HepG2 (cell line): ENCODE data around the gene POFUT2. TPM values are rescaled to one million over a fixed set of nuclear protein-coding genes. Genes with fewer than 3 reads are reported as not detected.

ENCODE experiments used
- ATAC-seq: fragments of 200-7000 bp; cut with Tn5 transposase; 3 replicates; pipeline ENCODE4 v1.9.1; 2020; ENCODE audit warnings: mild to moderate bottlenecking, moderate library complexity
- BruUV-seq: library from RNA; stranded (reverse); fragments of 400-500 nt; replicated peaks from 2 replicates; lab custom pipeline; 2021; lab: Mats Ljungman, UMichigan
- CTCF ChIA-PET: fragments of 300-600 bp; formaldehyde crosslinking; extraction: SDS; loops from one replicate; lab custom pipeline; 2021; ENCODE audit warnings: low total read pairs, inconsistent platforms, low intra/inter-chr PET ratio; lab: Yijun Ruan, JAX
- POLR2A ChIA-PET: fragments of 350-600 bp; sonication (Branson Sonifier 250); formaldehyde crosslinking; loops from one replicate; lab custom pipeline; 2020; ENCODE audit warnings: antibody characterized with exemption, inconsistent platforms; lab: Yijun Ruan, JAX
- DNase-seq: peaks from one replicate; pipeline ENCODE4 v3.0.0-alpha.2; 2015; ENCODE audit warnings: low spot score
- FAIRE-seq: peaks from 3 replicates; lab custom pipeline; 2011; peaks lifted over from hg19 to GRCh38; lab: Jason Lieb, UNC
- H2AFZ ChIP-seq: one replicate; pipeline ENCODE4 v1.6.1; 2011; ENCODE audit warnings: low read length, inconsistent platforms
- H3K27ac ChIP-seq: fragments of 300-600 bp; 3 replicates; pipeline ENCODE4 v1.8.0; 2011; ENCODE audit warnings: mixed run types, mild to moderate bottlenecking, mixed read lengths, low read length, inconsistent platforms; ENCODE audit not compliant: insufficient read depth; ENCODE audit errors: extremely low read length
- H3K27me3 ChIP-seq, 2 experiments: fragments of 200-600 bp in 1 of 2; 2 replicates in 1 of 2; 3 replicates in 1 of 2; pipeline versions ENCODE4 v1.6.0 to v1.8.0; 2011; ENCODE audit warnings: low read length in 2 of 2, mild to moderate bottlenecking in 2 of 2, moderate library complexity in 2 of 2, inconsistent platforms in 1 of 2; ENCODE audit not compliant: insufficient read depth in 2 of 2, control insufficient read depth in 1 of 2
- H3K36me3 ChIP-seq, 2 experiments: fragments of 200-600 bp in 1 of 2; replicated peaks in 1 of 2; 2 replicates in 1 of 2; 3 replicates in 1 of 2; pipeline versions ENCODE4 v1.5.1 to v1.8.0; 2011; ENCODE audit warnings: low read length in 2 of 2, inconsistent platforms in 1 of 2; ENCODE audit not compliant: insufficient read depth in 2 of 2, control insufficient read depth in 1 of 2
- H3K4me1 ChIP-seq: 2 replicates; pipeline ENCODE4 v1.5.1; 2012; ENCODE audit warnings: low read length, inconsistent platforms; ENCODE audit not compliant: insufficient read depth
- H3K4me2 ChIP-seq: 2 replicates; pipeline ENCODE4 v1.6.0; 2011; ENCODE audit warnings: low read depth, low read length, inconsistent platforms
- H3K4me3 ChIP-seq, 3 experiments: fragments of 200-600 bp in 1 of 3; sonication (generic), shearing (Covaris generic) in 1 of 3; replicated peaks in 1 of 3; 2 replicates each; pipeline ENCODE4 v1.5.1; 2011 to 2016; ENCODE audit warnings: low read length in 3 of 3, inconsistent platforms in 2 of 3, low read depth in 2 of 3, mild to moderate bottlenecking in 2 of 3, control low read depth in 1 of 3, mixed read lengths in 1 of 3; ENCODE audit not compliant: insufficient read depth in 1 of 3
- H3K79me2 ChIP-seq: one replicate; pipeline ENCODE4 v1.6.1; 2011; ENCODE audit warnings: low read length, inconsistent platforms; ENCODE audit not compliant: insufficient read depth
- H3K9ac ChIP-seq: 2 replicates; pipeline ENCODE4 v1.6.0; 2011; ENCODE audit warnings: mild to moderate bottlenecking, low read depth, low read length, inconsistent platforms; ENCODE audit not compliant: insufficient read depth
- H3K9me3 ChIP-seq: 2 replicates; pipeline ENCODE4 v1.5.1; 2012; ENCODE audit warnings: mild to moderate bottlenecking, low read length
- H4K20me1 ChIP-seq: 2 replicates; pipeline ENCODE4 v1.6.0; 2011; ENCODE audit warnings: inconsistent platforms, mild to moderate bottlenecking, low read length, moderate library complexity; ENCODE audit not compliant: insufficient read depth
- AGO2 ChIP-seq: fragments of 200-400 bp; formaldehyde crosslinking; optimal IDR thresholded peaks from 2 replicates; pipeline ENCODE3; 2017; ENCODE audit warnings: mild to moderate bottlenecking, low read depth, low read length, moderate library complexity
- MXI1 ChIP-seq: IDR thresholded peaks from 3 replicates; pipeline ENCODE4 v1.6.1; 2012; ENCODE audit warnings: low read depth, low read length, inconsistent platforms, borderline replicate concordance
- PBX3 ChIP-seq: sonication (generic); formaldehyde crosslinking; IDR thresholded peaks from 2 replicates; pipeline ENCODE4 v1.8.1; 2023; ENCODE audit warnings: missing genetic modification reagents, inconsistent platforms, borderline replicate concordance
- RBFOX2 ChIP-seq: fragments of 200-400 bp; formaldehyde crosslinking; IDR thresholded peaks from 2 replicates; pipeline ENCODE4 v1.6.1; 2017; ENCODE audit warnings: low read depth, mild to moderate bottlenecking, low read length
- SIN3A ChIP-seq: IDR thresholded peaks from 2 replicates; pipeline ENCODE4 v1.6.1; 2011; ENCODE audit warnings: low read depth, mild to moderate bottlenecking, control low read depth, low read length, borderline replicate concordance
- TMF1 ChIP-seq: sonication (generic); formaldehyde crosslinking; IDR thresholded peaks from 2 replicates; pipeline ENCODE4 v1.8.1; 2022; ENCODE audit warnings: low read depth, missing genetic modification reagents
- WGBS: methylation state at CpG from one replicate; pipeline ENCODE4 v1.1.6; 2017; ENCODE audit warnings: low lambda C conversion rate; 5-methylcytosine and 5-hydroxymethylcytosine counted together
- in situ Hi-C: cut with HindIII; loops from 2 replicates; pipeline ENCODE4 v1.10.0; 2017; ENCODE audit warnings: low pct_unique_long_range_greater_than_20kb; ENCODE audit not compliant: extremely low pct_ligation_motif_present
- intact Hi-C: fragments of 100-400 bp; cut with micrococcal nuclease; formaldehyde crosslinking; loops from one replicate; pipeline ENCODE4 v1.10.0; 2022; ENCODE audit not compliant: unreplicated experiment
- polyA plus RNA-seq, 8 experiments: library from polyadenylated mRNA; depleted of rRNA in 3 of 8; stranded (reverse) in 7 of 8; unstranded in 1 of 8; fragments of >200 nt; fragmentation: Illumina TruSeq in 4 of 8; extraction: Trizol in 4 of 8; gene quantifications; 2 replicates each; pipeline versions ENCODE4 v1.2.1 to v1.2.3, GENCODE V29; 2011 to 2016; ENCODE audit warnings: low read depth in 4 of 8, missing spikeins in 1 of 8, mixed read lengths in 1 of 8; ENCODE audit not compliant: insufficient read depth in 1 of 8
- total RNA-seq, 5 experiments: library from RNA; depleted of rRNA; stranded (reverse); fragments of >200 nt; fragmentation: Illumina TruSeq; extraction: Trizol; gene quantifications; 2 replicates each; pipeline ENCODE4 v1.2.3, GENCODE V29; 2016; ENCODE audit warnings: low read depth in 1 of 5
- TF ChIP-seq, protein P1 (sequence below): sonication (generic); formaldehyde crosslinking; IDR thresholded peaks from 2 replicates; pipeline ENCODE4 v1.4.0; 2020; ENCODE audit warnings: missing genetic modification reagents, borderline replicate concordance

POFUT2 gene
- total and polyA plus RNA-seq, 2 of the 13 experiments (the other 11 are each of a cell fraction or from before 2014, with no cell fraction given), result 22.8 to 24.0 TPM

DNA sequence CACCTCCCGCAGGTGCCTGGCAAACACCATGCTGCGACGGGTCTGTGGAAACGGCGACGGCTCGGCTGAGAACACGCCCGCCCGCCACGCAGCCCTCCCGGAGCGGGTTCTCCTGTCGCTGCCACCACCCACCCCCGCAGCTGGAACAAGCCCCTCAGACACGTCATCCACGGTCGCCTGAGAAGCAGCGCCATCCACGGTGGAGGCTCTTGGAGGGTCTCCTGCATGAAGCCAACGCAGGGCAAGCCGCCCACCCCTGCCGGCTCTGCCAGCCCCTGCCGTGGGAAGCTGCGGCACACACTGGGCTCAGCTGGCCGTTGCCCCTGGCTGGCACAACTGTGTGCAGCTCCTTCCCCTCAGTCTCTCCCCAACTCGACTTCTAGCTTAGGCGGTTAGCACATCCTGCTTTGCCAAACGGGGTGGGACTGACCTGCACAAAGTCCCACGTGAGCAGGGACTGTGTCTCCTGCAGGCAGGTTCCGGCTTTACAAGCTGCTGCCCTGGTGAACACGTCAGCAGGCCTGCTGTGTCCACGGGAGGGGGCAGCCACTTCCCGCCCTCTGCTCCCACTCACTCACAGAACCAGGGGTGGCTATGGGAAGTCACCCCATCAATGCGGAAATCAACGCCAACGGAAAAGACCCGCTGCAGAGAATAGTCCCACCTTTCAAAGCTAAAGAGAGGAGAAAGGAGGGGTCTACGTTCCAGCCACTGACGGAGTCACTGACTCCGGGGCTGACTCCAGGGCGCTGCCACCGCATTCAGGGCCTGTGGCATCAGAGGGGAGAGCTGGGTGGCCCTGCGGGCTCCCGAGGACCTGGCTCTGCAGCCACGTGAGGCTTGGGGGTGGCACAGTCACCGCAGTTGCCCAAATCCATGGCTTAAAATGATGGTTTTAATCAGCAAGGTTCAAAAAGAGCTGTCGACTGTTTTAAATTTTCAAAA, 10.3 kb downstream of the POFUT2 start:
- BruUV-seq, result no TSS peak
- ATAC-seq, result no peak
- FAIRE-seq, result no peak
- no peaks in the 10 kb centered on the region for H3K27me3 ChIP-seq
- intact Hi-C loops, result no loop called here
- H2AFZ ChIP-seq, result no peak overlapping the region
- TF ChIP-seq SIN3A (no peak), AGO2 (peak; percentile 51), RBFOX2 (peak; percentile 48)
- CTCF ChIA-PET, result no interaction called here
- no peaks in the 10 kb centered on the region for H3K4me1 ChIP-seq
- H3K9me3 ChIP-seq, result no peaks in the 10 kb centered on the region
- POLR2A ChIA-PET, result no interaction called here
- H3K27ac ChIP-seq, result no peak overlapping the region
- H3K4me3 ChIP-seq, result no peak overlapping the region
- H4K20me1 ChIP-seq, result no peaks in the 10 kb centered on the region
- WGBS, result 97% methylated on average over 38 of the region's 48 CpGs
- in situ Hi-C loops, result no loop called here
- H3K79me2 ChIP-seq, result no peaks in the 10 kb centered on the region
- H3K4me2 ChIP-seq, result no peak overlapping the region
- peaks cover 17 to 81% of the 10 kb centered on the region in 2 experiments for H3K36me3 ChIP-seq
- no peak for DNase-seq
- no peak overlapping the region for H3K9ac ChIP-seq

- Histone ChIP-seq H3K79me2 (no peaks in the 10 kb centered on the region), H3K9ac (no peak overlapping the region), H3K9me3 (peaks cover 7% of the 10 kb centered on the region; the same call in 1 of the 2 replicates), H3K36me3 (peaks cover 13 to 81% of the 10 kb centered on the region in 2 experiments), H3K27ac (no peak overlapping the region), H3K4me3 (no peak overlapping the region), H3K27me3 (no peaks in the 10 kb centered on the region), H2AFZ (no peak overlapping the region), H3K4me1 (no peaks in the 10 kb centered on the region), H3K4me2 (no peak overlapping the region), H4K20me1 (no peaks in the 10 kb centered on the region)
- no peak for ATAC-seq
- BruUV-seq, result no TSS peak
- FAIRE-seq, result no peak
- 98% methylated on average over 10 of the region's 19 CpGs for WGBS
- in situ Hi-C loops (no loop called here), intact Hi-C loops (no loop called here)
- ChIA-PET POLR2A (no interaction called here), CTCF (no interaction called here)
- DNase-seq, result no peak
- TF ChIP-seq, protein P1, sequence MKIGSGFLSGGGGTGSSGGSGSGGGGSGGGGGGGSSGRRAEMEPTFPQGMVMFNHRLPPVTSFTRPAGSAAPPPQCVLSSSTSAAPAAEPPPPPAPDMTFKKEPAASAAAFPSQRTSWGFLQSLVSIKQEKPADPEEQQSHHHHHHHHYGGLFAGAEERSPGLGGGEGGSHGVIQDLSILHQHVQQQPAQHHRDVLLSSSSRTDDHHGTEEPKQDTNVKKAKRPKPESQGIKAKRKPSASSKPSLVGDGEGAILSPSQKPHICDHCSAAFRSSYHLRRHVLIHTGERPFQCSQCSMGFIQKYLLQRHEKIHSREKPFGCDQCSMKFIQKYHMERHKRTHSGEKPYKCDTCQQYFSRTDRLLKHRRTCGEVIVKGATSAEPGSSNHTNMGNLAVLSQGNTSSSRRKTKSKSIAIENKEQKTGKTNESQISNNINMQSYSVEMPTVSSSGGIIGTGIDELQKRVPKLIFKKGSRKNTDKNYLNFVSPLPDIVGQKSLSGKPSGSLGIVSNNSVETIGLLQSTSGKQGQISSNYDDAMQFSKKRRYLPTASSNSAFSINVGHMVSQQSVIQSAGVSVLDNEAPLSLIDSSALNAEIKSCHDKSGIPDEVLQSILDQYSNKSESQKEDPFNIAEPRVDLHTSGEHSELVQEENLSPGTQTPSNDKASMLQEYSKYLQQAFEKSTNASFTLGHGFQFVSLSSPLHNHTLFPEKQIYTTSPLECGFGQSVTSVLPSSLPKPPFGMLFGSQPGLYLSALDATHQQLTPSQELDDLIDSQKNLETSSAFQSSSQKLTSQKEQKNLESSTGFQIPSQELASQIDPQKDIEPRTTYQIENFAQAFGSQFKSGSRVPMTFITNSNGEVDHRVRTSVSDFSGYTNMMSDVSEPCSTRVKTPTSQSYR, result no peak
- no peak for TF ChIP-seq MXI1
- TF ChIP-seq TMF1 (CRISPR knock-in tag), result no peak
- TF ChIP-seq PBX3 (CRISPR knock-in tag), result no peak
These were observed 11.1 kb downstream of the POFUT2 start for GRCh38 chr21:45276596-45276995.
